H4 (cell line): ENCODE results near the gene SNX9. TPM values are rescaled to one million over a fixed set of nuclear protein-coding genes. Genes with fewer than 3 reads are reported as not detected.
A peak's percentile ranks its signal among the peaks of the same experiment; 100 is the strongest.
"Not testable (repeated sequence)": the region's sequence is repeated elsewhere in the genome, so short reads cannot be mapped to it uniquely, and the experiment has no call there.

ENCODE experiments used
- DNase-seq: peaks from one replicate; pipeline ENCODE4 v3.0.0-alpha.2; 2015; ENCODE audit warnings: low spot score
- total RNA-seq: library from RNA; depleted of rRNA; stranded (reverse); fragments of >200 nt; shearing (Covaris generic); gene quantifications from 2 replicates; pipeline ENCODE4 v1.2.3, GENCODE V29; 2014; rRNA removed

SNX9 gene
- 15.6 and 18.2 TPM in 2 replicates for total RNA-seq

DNA sequence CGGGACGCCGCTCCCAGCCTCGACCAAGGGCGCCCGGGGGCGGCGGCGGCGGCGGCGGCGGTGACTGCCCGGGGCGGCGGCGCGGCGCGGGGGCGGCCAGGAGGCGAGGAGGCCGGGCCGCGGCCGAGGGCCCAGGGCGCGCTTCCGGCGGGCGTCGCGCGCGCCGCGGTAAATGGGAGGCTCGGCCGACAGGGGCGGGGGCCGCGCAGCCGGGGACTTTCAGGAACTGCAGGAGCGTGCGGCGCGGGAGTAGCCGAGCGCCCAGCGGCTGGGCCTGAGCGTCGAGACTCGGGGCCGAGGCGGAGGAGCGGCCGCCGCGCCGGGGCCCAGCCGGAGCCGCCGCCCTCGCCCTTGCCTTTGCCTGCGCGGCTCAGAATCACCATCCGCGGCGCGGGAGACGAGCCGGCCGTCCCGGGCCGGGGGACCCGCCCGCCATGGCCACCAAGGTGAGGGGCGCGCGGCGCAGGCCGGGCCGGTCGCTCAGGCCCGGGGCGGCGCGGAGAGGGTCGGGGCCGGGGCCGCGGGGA is at the start of gene SNX9:
Gene SNX9 (plus strand): TSS at position 246 of the 527 bp plus-strand sequence. CDS start 189 bp downstream, at position 435.
- peak; percentile 11 for DNase-seq

- DNase-seq, result no peak
These were observed 49.7 kb upstream of the SNX9 start for GRCh38 chr6:157773248-157773773.

- peak; percentile 41 for DNase-seq
These were observed 48.6 kb upstream of the SNX9 start for GRCh38 chr6:157774153-157775135.

DNA sequence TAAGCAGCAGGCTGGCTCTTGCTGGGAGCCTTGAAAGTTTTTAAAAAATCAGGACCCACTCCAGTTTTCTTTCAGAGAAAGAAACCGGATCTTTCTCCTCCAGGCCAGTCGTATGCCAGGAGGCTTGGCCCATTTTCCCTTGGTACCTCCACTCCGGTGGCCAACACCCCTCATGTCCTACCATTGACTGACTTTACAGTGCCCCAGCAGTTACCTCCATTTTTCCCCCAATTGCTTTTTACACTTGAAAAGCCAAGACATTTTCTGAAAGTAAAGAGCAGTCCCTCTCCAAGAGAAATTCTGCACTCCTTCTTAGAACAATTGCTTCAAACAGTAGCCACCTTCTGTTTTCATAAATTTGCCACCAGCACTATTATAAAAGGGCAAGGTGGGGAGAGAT is 47.7 kb upstream of the SNX9 start:
- DNase-seq, result no peak

- DNase-seq, result no peak
These were observed 45.7 kb upstream of the SNX9 start for GRCh38 chr6:157777344-157777743.

DNA sequence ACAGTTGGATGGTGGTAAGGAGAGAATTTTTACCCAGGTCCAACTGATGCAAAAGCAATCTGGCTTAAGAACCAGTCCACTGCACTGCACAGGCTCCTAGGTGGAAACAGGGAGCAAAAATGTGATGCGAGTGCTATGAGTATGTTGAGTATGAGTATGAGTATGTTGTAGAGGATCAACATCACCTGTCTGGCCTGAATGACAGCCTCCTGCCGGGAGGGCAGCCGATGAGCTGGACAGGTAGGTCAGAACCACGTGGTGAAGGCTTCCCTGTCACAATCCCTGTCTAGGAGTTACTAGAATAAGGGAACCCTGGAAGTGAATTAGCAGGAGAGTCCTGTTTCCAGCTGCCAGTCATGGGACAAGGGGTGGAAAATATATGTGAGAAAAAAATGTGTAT is 44.3 kb upstream of the SNX9 start:
- DNase-seq, result no peak

DNA sequence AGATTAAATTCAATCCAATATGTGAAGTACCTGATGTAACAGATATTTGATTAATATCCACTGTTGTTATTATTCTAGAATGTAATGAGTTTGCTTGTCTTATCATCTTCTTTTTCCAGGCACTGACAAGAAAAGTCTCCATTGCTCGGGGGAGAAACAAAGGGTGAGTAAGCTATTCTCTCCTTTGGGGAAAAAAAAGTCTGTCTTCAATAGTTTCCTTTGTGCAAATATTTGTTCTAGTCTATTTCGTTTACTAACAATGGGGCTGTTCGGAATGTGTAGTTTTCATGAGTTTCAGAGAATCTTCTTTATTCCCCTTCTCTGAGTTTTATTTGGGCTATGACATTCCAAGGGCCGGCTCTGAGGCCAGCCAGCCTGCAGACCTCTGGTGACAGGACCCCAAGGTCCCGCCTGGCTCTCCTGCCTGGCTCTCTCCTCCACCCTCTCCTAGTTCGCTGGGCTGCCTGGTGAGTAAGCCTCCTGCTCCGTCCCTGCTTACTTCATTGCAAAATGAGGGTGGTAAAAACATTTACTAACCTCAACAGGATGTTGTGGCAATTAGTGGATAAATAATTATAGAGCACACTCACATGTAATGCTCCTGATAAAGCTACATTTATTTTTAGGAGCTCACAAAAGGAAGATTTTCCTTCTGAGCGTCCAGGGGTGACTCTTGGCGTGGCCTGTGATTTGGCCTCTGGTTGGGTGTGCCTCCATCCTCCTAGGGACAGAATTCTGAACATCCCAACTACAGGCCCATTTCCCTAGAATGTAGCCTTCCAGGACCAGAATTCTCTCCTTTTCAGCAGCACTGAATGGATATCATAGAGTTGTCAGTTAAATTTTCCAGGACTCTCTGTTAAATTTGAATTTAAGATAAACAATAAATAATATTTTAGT is 43.1 kb upstream of the SNX9 start:
- peak; percentile 61 for DNase-seq

- DNase-seq, result no peak
These were observed 37.4 kb upstream of the SNX9 start for GRCh38 chr6:157785636-157786035.

DNA sequence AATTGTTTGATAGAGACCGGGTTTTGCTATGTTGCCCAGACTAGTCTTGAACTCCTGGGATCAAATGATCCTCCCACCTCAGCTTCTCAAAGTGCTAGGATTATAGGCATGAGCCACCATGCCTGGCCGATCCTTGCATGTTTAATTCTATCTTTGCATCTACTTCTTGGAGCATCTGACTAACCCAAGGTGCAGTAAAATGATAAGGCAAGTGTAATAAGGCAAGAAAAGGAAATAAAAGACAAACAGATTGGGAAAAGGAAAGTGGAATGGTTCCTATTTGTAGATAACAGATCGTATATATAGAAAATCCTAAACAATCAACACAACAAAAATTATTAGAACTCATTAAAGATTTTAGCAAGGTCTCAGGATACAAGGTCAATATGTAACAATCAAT is 36.8 kb upstream of the SNX9 start:
- DNase-seq, result no peak

DNA sequence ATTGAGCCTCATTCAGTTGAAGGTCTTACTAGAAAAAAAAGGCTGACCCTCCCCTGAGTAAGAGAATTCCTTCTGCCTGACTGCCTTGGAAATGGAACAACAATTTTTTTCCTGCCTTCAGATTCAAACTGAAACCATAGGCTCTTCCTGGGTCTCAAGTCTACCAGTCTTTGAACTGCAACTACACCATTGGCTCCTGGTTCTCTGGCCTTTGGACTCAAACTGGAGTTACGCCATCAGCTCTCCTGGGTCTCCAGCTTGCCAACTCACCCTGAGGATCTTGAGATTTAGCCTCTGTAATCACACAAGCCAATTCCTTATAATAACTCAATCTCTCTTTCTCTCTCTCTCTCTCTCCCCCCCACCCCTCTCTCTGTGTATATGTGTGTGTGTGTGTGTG is 36.0 kb upstream of the SNX9 start:
- DNase-seq, result no peak

DNA sequence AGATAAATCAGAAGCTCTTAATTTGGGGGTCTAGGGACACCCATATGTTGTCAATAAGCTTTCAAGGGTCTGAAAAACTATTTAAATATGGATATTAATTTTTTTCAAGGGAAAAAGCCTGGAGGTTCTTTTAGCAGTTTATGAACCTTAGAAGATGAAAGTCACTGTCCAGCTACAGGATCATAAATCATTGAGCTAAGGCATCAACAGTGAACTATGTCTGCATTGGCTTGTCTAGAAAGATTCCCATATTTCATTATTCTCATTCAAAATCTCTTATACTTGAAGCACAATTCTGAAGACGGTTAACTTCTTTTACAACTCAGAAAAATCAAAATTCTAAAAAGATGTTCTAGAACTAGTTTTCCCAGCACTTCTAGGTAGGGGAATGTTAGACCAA is 34.9 kb upstream of the SNX9 start:
- no peak for DNase-seq

- no peak for DNase-seq
These were observed 33.7 kb upstream of the SNX9 start for GRCh38 chr6:157789297-157789696.

DNA sequence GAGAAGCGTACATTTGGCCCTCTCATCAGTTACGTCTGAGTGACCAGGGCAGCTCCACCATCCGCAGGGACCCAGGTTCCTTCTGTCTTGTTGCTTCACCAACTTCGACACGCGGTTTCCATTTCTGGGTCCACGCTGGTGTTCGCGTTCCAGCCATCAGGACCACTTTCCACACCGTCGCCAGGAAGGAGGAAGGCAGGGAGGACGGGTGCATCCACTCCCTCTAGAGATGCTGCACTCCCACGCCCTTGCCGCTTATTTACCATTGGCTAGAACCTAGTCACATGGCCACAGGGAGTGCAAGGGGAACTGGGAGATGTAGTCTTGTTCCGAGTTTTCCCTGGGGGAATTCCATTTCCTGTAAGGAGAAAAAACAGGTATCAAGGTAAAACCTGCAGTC is 33.2 kb upstream of the SNX9 start:
- DNase-seq, result no peak

- DNase-seq, result no peak
These were observed 32.4 kb upstream of the SNX9 start for GRCh38 chr6:157790548-157791160.

- no peak for DNase-seq
These were observed 31.6 kb upstream of the SNX9 start for GRCh38 chr6:157791450-157791849.

DNA sequence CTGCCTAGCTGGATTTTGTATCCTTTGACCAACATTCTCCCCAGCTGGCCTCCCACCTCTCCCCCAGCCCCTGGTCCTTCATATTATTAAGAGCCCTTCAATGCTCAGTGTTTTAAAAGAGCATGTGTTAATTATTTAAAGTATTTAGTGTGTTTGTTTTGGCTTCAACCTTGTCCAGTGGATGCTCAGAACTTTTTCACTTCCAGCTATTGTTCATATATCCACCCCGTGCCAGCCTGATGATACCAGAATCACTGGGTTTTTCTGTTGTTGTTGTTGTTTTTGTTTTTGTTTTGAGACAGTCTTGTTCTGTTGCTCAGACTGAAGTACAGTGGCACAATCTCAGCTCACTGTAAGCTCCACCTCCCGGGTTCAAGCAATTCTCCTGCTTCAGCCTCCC is 30.4 kb upstream of the SNX9 start:
- no peak for DNase-seq

- DNase-seq, result not testable (repeated sequence)
These were observed 29.0 kb upstream of the SNX9 start for GRCh38 chr6:157794012-157794411.

GRCh38 chr6:157795841-157796240 is 27.2 kb upstream of the SNX9 start:
- no peak for DNase-seq

DNA sequence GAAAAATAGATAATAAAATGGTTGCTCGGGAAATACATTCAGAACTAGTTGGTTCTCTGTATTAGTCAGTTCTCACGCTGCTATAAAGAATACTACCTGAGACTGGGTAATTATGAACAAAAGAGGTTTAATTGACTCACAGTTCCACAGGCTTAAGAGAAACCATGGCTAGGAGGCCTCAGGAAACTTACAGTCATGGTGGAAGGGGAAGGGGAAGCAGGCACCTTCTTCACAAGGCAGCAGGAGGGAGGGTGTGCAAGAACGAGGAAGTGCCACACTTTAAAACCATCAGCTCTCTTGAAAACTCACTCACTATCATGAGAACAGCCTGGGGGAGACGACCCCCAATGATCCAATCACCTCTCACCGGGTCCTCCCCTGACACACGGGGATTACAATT is 24.2 kb upstream of the SNX9 start:
- DNase-seq, result no peak

DNA sequence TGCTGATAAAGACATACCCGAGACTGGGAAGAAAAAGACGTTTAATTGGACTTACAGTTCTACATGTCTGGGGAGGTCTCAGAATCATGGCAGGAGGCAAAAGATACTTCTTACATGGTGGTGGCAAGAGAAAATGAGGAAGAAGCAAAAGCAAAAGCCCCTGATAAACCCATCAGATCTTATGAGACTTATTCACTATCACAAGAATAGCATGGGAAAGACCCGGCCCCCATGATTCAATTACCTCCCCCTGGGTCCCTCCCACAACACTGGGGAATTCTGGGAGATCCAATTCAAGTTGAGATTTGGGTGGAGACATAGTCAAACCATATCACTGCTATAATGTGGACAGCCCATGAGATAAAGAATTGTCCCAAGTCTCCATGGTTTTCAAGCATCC is 23.5 kb upstream of the SNX9 start:
- DNase-seq, result not testable (repeated sequence)

DNA sequence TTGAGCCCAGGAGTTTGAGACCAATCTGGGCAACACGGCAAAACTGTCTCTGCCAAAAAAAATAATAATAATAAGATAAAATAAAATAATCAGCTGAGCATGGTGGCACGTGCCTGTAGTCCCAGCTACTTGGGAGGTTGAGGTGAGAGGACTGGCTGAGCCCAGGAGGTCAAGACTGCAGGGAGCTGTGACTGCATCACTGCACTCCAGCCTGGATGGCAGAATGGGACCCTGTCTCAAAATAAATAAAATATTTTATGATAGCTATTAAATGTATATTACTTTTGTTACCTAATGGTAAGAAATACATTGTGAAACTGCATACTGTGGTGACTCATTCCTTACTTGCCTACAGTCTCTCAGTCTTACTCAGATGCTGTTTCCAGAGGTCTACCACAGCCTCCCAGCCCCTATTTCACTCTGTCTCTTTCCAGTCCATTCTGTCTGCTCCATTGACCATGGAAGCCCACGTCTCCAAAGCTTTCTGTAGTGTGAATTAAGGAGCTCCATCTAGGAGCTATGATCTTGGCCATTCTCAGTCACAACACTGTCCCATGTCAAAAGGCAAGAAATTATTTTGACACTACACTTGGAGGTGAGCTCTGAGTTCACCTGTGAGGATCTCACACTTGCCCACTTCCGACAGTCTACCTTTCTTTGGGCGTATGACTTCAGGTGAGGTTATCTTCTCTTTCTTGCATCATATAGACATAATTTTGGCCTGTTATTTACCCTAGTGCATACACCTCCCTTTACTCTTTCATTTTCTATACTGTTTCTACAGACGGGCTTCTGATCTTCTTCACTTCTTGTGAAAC is 22.4 kb upstream of the SNX9 start:
- DNase-seq, result no peak
